ENCODE results near the gene RBM48. TPM values are rescaled to one million over a fixed set of nuclear protein-coding genes. Genes with fewer than 3 reads are reported as not detected.

The RBM48 gene
- total RNA-seq, 2 donors from 2014 or later: 9.5 to 16.4 TPM

- Histone ChIP-seq H3K9me3 (no peaks in the 10 kb centered on the region), H3K4me1 (ENCODE audit: control insufficient read depth in 1 of 2, low read depth in 2 of 2) (no peaks in the 10 kb centered on the region), H3K27me3 (replicated peaks; ENCODE audit: insufficient read depth) (no peaks in the 10 kb centered on the region), H3K36me3 (no peaks in the 10 kb centered on the region), H3K27ac (no peak overlapping the region), H3K4me3 (no peak overlapping the region)
- ATAC-seq (ENCODE audit: insufficient number of reproducible peaks, low FRiP score, low read depth) (no peak), DNase-seq (ENCODE audit: low spot score) (no peak)
- TF ChIP-seq CTCF (IDR thresholded peaks at IDR 0.05): no peak
Measured at GRCh38 chr7:92546856-92547497, 18.4 kb downstream of the RBM48 start.

- Histone ChIP-seq H3K27me3 (replicated peaks; ENCODE audit: insufficient read depth) (no peaks in the 10 kb centered on the region), H3K36me3 (no peaks in the 10 kb centered on the region), H3K4me1 (ENCODE audit: control insufficient read depth in 1 of 2, low read depth in 2 of 2) (no peaks in the 10 kb centered on the region), H3K4me3 (no peak overlapping the region), H3K9me3 (no peaks in the 10 kb centered on the region), H3K27ac (no peak overlapping the region)
- no peak for TF ChIP-seq CTCF (IDR thresholded peaks at IDR 0.05)
- no peak for ATAC-seq (ENCODE audit: insufficient number of reproducible peaks, low FRiP score, low read depth)
- DNase-seq (ENCODE audit: low spot score): no peak
Measured at GRCh38 chr7:92547579-92547978, 19.0 kb downstream of the RBM48 start.

GRCh38 chr7:92550194-92550593 is 21.6 kb downstream of the RBM48 start:
- H3K27me3 ChIP-seq (replicated peaks; ENCODE audit: insufficient read depth): no peaks in the 10 kb centered on the region
- no peak overlapping the region for H3K4me3 ChIP-seq
- no peak for DNase-seq (ENCODE audit: low spot score)
- no peak for TF ChIP-seq CTCF (IDR thresholded peaks at IDR 0.05)
- no peak for ATAC-seq (ENCODE audit: insufficient number of reproducible peaks, low FRiP score, low read depth)
- H3K27ac ChIP-seq: no peak overlapping the region
- H3K4me1 ChIP-seq (ENCODE audit: control insufficient read depth in 1 of 2, low read depth in 2 of 2): no peaks in the 10 kb centered on the region
- no peaks in the 10 kb centered on the region for H3K36me3 ChIP-seq
- H3K9me3 ChIP-seq: no peaks in the 10 kb centered on the region

- H3K4me3 ChIP-seq: no peak overlapping the region
- H3K9me3 ChIP-seq: no peaks in the 10 kb centered on the region
- TF ChIP-seq CTCF (IDR thresholded peaks at IDR 0.05): no peak
- H3K27ac ChIP-seq: no peak overlapping the region
- H3K4me1 ChIP-seq (ENCODE audit: control insufficient read depth in 1 of 2, low read depth in 2 of 2): peaks cover 0 to 4% of the 10 kb centered on the region in 2 donors
- peaks cover 6% of the 10 kb centered on the region for H3K36me3 ChIP-seq
- ATAC-seq (ENCODE audit: insufficient number of reproducible peaks, low FRiP score, low read depth) (no peak), DNase-seq (ENCODE audit: low spot score) (no peak)
- H3K27me3 ChIP-seq (replicated peaks; ENCODE audit: insufficient read depth): no peaks in the 10 kb centered on the region
Measured at GRCh38 chr7:92557249-92557648, 28.7 kb downstream of the RBM48 start.

GRCh38 chr7:92557808-92558362 is 29.3 kb downstream of the RBM48 start:
- Histone ChIP-seq H3K27ac (no peak overlapping the region), H3K4me1 (ENCODE audit: control insufficient read depth in 1 of 2, low read depth in 2 of 2) (peaks cover 0 to 4% of the 10 kb centered on the region in 2 donors), H3K4me3 (no peak overlapping the region), H3K36me3 (peaks cover 6% of the 10 kb centered on the region), H3K9me3 (no peaks in the 10 kb centered on the region), H3K27me3 (replicated peaks; ENCODE audit: insufficient read depth) (no peaks in the 10 kb centered on the region)
- no peak for TF ChIP-seq CTCF (IDR thresholded peaks at IDR 0.05)
- no peak for DNase-seq (ENCODE audit: low spot score)
- ATAC-seq (ENCODE audit: insufficient number of reproducible peaks, low FRiP score, low read depth): no peak

All from thoracic aorta (tissue), 2 donors.